BLaER1 treated with 17β-estradiol and CSF1 and Interleukin-3, amounts not matched to agents 10 nM and 100 nM (cell line): ENCODE data around the gene CRYBG2.

Experiments
- H3K27ac ChIP-seq, 11 experiments: shearing (Covaris generic); formaldehyde crosslinking; 2 replicates each; pipeline ENCODE4 v1.8.1; 2022
- H3K27me3 ChIP-seq, 11 experiments: shearing (Covaris generic); formaldehyde crosslinking; 2 replicates each; pipeline ENCODE4 v1.8.1; 2022
- H3K36me3 ChIP-seq, 11 experiments: shearing (Covaris generic); formaldehyde crosslinking; 2 replicates each; pipeline ENCODE4 v1.8.1; 2022
- H3K4me1 ChIP-seq, 10 experiments: shearing (Covaris generic); formaldehyde crosslinking; 2 replicates each; pipeline ENCODE4 v1.8.1; 2022
- H3K4me2 ChIP-seq, 11 experiments: shearing (Covaris generic); formaldehyde crosslinking; 2 replicates each; pipeline ENCODE4 v1.8.1; 2022
- H3K4me3 ChIP-seq, 10 experiments: shearing (Covaris generic); formaldehyde crosslinking; 2 replicates each; pipeline ENCODE4 v1.8.1; 2022
- H3K9ac ChIP-seq, 11 experiments: shearing (Covaris generic); formaldehyde crosslinking; 2 replicates each; pipeline ENCODE4 v1.8.1; 2022
- H3K9me3 ChIP-seq, 11 experiments: shearing (Covaris generic); formaldehyde crosslinking; replicated peaks in 1 of 11; 2 replicates each; pipeline ENCODE4 v1.8.1; 2022
- H4K20me1 ChIP-seq, 11 experiments: shearing (Covaris generic); formaldehyde crosslinking; 2 replicates each; pipeline ENCODE4 v1.8.1; 2022
- Cebpa-rat ChIP-seq, 11 experiments: shearing (Covaris generic); IDR thresholded peaks; 2 replicates each; pipeline ENCODE4 v1.8.1; 2022

The CRYBG2 gene

DNA sequence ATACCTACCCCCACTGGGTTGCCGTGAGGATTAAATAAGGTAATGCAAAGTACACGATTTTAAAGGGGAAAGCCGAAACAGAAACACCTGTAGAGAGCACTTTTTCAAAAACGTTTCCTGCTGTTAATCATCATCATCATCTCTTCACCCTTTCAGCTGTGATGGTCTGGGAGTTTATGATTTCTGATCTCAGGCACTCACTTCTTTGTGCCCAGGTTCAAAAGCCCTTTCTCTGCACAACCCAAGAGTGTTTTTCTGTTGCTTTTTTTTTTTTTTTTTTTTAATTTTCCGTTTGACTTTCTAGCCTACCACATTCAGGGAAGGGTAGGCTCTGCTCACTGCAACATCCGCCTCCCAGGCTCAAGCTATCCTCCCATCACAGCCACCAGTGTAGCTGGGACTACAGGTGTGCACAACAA is 46.6 kb downstream of the CRYBG2 start:
- peak overlapping the region in 10 of 11 experiments; percentile 82 to 91 (median 88); a peak in 19 of 22 replicates for H3K27ac ChIP-seq
- H3K9me3 ChIP-seq = no peaks in the 10 kb centered on the region
- H3K9ac ChIP-seq = peak overlapping the region in 10 of 11 experiments; percentile 52 to 88 (median 85); a peak in 15 of 22 replicates
- H3K36me3 ChIP-seq = no peaks in the 10 kb centered on the region
- no peak for TF ChIP-seq Cebpa-rat (IDR thresholded peaks at IDR 0.05)
- H4K20me1 ChIP-seq = no peaks in the 10 kb centered on the region
- H3K4me3 ChIP-seq = peak overlapping the region in 4 of 10 experiments; percentile 78 to 79 (median 79); a peak in 4 of 20 replicates
- peaks cover 26 to 72% (median 58%) of the 10 kb centered on the region in 10 experiments for H3K4me1 ChIP-seq
- peaks cover 0 to 3% (median 0%) of the 10 kb centered on the region in 11 experiments; a peak in 1 of 22 replicates for H3K27me3 ChIP-seq
- peak overlapping the region; percentile 62 to 99 (median 96) for H3K4me2 ChIP-seq

DNA sequence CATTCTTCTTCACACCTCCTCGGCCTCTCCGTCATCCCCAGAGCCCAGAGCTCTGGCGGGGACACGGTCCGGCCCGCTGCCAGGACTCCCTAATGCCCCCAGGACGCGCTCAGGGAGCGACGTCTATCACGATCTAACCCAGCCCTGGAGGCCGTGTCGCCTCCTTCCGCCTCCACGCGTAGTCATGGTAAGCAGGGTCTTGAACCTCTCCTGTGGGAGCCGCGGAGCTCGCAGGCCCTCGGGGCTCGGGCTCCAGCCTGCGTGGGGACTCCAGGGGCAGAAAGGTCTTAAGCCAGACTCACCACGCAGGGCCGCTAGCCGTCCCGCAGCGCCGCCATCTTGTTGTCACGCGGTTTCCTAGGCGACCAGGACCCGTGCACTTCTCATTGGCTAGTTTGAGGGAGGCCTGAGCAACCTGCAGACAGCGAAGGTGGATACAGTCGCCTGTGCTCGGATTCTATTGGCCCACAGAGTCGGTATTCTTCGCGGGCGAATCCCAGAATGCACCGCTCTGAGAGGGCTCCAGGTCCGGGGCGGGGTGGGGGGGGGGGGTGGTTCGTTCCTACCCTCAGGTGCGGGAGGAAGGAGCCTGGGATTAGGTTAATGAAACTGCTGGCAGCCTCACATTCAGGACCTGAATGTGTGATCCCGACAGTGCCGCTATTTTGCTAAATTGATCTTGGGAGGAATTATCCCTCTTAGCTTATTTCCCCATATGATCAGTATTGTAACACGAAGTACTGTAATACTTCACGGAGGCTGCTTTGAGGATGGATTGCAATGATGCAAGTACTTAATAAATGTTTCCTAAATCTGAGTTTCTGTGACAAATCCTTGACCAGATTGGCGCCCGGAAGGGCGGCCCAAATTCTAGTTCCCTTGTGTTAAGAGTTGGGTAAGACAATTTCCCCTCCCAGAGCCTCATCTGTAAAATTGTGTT is 47.4 kb downstream of the CRYBG2 start, which contains the start of gene UBXN11:
Gene UBXN11 (minus strand): TSS at position 347 of the 940 bp plus-strand sequence. CDS start 3,753 bp downstream, outside the sequence.
- Histone ChIP-seq H3K27me3 (peaks cover 0 to 3% (median 0%) of the 10 kb centered on the region in 11 experiments; a peak in 1 of 22 replicates), H3K9ac (peak within 1 kb of the TSS; percentile 81 to 88 (median 85)), H4K20me1 (no peaks in the 10 kb centered on the region), H3K36me3 (peaks cover 0 to 5% (median 0%) of the 10 kb centered on the region in 11 experiments; a peak in 4 of 22 replicates), H3K27ac (peak within 1 kb of the TSS; percentile 82 to 91 (median 88)), H3K4me3 (peak within 1 kb of the TSS; percentile 68 to 81 (median 77)), H3K9me3 (no peaks in the 10 kb centered on the region), H3K4me2 (peak within 1 kb of the TSS; percentile 86 to 99 (median 96)), H3K4me1 (peaks cover 26 to 78% (median 66%) of the 10 kb centered on the region in 10 experiments)
- TF ChIP-seq Cebpa-rat (IDR thresholded peaks at IDR 0.05) = peak in 7 of 11 experiments; percentile 25 to 75 (median 39); a peak in 6 of 22 replicates

DNA sequence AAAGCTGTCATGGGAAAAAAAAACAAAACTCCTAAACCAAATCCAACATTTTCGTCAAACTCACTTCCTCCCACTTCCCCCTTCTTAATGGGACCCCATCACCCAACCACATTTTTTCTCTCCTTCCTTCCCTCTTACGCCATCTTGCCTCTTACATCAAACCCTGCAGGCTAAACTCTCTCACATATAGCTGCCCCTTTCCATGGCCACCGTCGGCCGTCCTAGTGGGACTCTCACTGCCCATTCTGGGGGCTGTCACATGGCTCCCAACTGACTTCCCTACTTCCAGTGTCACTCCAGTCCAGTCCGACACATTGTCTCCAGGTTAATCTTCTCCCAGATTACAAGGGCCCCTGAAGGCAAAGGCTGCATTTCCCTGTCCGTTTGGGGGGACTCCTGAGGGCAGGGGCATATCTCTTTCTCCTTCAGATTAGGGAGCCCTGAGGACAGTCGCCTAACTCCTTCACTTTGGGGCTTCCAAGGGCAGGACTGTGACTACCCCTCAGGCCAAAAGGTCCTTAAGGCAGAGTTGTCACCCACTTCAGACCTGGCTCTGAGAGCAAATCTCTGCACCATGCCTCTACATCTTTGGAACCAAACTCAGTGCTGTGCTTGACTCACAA is 48.2 kb downstream of the CRYBG2 start:
- H3K27ac ChIP-seq = peak overlapping the region; percentile 82 to 91 (median 88)
- H3K4me2 ChIP-seq = peak overlapping the region; percentile 86 to 99 (median 96)
- no peaks in the 10 kb centered on the region for H4K20me1 ChIP-seq
- TF ChIP-seq Cebpa-rat (IDR thresholded peaks at IDR 0.05) = no peak
- peaks cover 31 to 82% (median 72%) of the 10 kb centered on the region in 10 experiments for H3K4me1 ChIP-seq
- H3K9me3 ChIP-seq = no peaks in the 10 kb centered on the region
- peaks cover 0 to 3% (median 0%) of the 10 kb centered on the region in 11 experiments; a peak in 1 of 22 replicates for H3K27me3 ChIP-seq
- peaks cover 0 to 12% (median 0%) of the 10 kb centered on the region in 11 experiments; a peak in 6 of 22 replicates for H3K36me3 ChIP-seq
- peak overlapping the region; percentile 68 to 81 (median 77) for H3K4me3 ChIP-seq
- peak overlapping the region; percentile 81 to 88 (median 85) for H3K9ac ChIP-seq

DNA sequence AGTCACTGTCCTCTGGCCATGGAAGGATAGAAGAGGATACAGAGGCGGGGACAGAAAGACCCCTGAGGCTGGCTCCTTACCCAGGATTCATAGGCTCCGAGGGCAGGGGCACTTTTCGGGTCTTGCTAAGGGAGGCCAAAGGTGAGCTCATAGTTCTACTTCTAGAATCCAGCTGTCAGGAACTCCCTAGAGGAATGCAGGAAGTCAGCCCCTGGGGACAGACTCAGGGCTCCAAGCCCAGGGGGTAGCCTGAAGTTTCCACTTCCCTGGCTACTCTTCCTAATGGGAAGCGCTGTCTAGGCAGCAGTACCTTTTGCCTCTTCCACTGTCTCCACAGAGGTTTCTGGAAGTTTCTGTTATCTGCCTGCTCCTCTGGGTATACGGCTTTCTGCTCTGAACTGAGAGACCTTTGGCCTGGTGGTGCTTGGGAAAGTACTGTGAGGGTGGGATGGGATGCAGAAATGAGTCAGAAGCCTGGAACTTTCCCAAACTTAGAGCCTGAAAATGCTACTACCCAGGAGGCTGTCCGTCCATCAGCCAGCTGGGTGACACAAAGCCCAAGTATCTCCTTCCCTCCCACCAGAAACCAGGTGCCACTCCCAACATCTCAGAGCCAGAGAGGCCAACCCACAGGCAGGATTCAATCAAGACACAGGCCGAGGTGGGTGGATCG is 51.1 kb downstream of the CRYBG2 start:
- H4K20me1 ChIP-seq = no peaks in the 10 kb centered on the region
- H3K4me3 ChIP-seq = no peak overlapping the region
- no peak for TF ChIP-seq Cebpa-rat (IDR thresholded peaks at IDR 0.05)
- peak overlapping the region in 2 of 11 experiments; percentile 2 to 23; a peak in 2 of 22 replicates for H3K9ac ChIP-seq
- H3K4me2 ChIP-seq = peak overlapping the region; percentile 2 to 98 (median 37); a peak in 19 of 22 replicates
- H3K4me1 ChIP-seq = peaks cover 60 to 97% (median 91%) of the 10 kb centered on the region in 10 experiments
- peaks cover 0 to 3% (median 0%) of the 10 kb centered on the region in 11 experiments; a peak in 1 of 22 replicates for H3K27me3 ChIP-seq
- H3K9me3 ChIP-seq = no peaks in the 10 kb centered on the region
- peaks cover 0 to 16% (median 0%) of the 10 kb centered on the region in 11 experiments; a peak in 7 of 22 replicates for H3K36me3 ChIP-seq
- H3K27ac ChIP-seq = peak overlapping the region in 7 of 11 experiments; percentile 2 to 90 (median 35); a peak in 9 of 22 replicates

DNA sequence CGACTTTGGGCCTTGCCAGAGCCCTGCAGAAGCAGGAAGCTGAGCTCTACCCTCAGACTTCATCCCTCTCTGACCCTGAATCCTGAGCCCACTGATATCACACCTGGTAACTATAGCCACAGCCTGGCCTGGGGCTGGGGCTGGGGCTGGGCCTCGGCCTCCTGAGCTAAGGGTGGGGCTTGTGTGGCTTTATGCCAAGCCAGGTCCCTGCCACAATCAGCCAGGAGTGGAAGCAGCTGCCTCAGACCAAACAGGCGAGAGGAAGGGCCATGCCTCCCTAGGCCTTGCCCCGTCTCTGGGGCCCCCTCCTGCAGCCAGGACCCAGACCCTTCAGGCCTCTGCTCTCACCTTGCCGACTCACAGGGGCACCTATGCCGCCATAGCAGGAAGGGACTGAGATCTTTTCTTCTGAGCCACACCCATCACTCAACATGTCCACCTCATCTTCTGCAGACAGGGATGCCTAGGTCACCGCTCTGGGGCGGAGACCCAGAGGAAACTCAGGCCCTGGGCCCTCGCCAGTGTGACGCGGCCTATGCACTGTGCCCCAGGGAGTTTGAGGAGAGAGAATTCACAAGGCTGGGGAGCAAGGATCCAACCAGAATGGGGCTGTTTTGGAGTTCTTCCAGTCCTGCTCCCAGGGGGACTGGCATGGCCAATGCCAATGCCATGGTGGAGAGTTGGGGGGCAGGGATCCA is 53.2 kb downstream of the CRYBG2 start:
- H3K9ac ChIP-seq = peak overlapping the region in 8 of 11 experiments; percentile 7 to 49 (median 34); a peak in 7 of 22 replicates

DNA sequence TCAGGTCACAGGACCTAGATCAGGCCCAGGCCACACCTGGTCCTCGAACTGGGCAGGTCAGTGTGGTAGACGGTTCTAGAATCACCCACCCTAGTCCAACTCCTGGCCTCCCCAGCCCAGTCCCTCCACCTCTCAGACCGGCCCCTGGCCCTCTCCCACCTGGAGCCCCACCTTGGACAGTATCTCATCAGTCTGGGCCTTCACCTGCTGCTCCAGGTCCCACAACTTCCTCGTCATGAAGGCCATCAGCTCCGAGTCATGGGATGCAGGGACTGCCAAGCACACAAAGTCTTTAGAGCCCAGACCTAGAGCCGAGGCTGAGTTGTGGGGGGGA is 56.2 kb downstream of the CRYBG2 start:
- no peaks in the 10 kb centered on the region for H4K20me1 ChIP-seq
- TF ChIP-seq Cebpa-rat (IDR thresholded peaks at IDR 0.05) = no peak
- H3K4me2 ChIP-seq = peak overlapping the region; percentile 37 to 58 (median 50); a peak in 18 of 22 replicates
- H3K27ac ChIP-seq = peak overlapping the region in 7 of 11 experiments; percentile 7 to 59 (median 40); a peak in 9 of 22 replicates
- H3K9me3 ChIP-seq = no peaks in the 10 kb centered on the region
- H3K4me3 ChIP-seq = no peak overlapping the region
- peaks cover 30 to 72% (median 59%) of the 10 kb centered on the region in 10 experiments for H3K4me1 ChIP-seq
- no peaks in the 10 kb centered on the region for H3K27me3 ChIP-seq
- H3K36me3 ChIP-seq = peaks cover 0 to 60% (median 23%) of the 10 kb centered on the region in 11 experiments; a peak in 13 of 22 replicates
- H3K9ac ChIP-seq = 0 out of 22 replicates have a peak overlapping the region, but pooled peaks of 1 of the 11 experiments have one; percentile 14

More for the DNA sequence above, 53.2 kb downstream of the CRYBG2 start:
- H3K36me3 ChIP-seq = peaks cover 0 to 37% (median 12%) of the 10 kb centered on the region in 11 experiments; a peak in 13 of 22 replicates
- no peaks in the 10 kb centered on the region for H3K9me3 ChIP-seq
- TF ChIP-seq Cebpa-rat (IDR thresholded peaks at IDR 0.05) = no peak
- H3K4me2 ChIP-seq = peak overlapping the region in 9 of 11 experiments; percentile 14 to 58 (median 37); a peak in 16 of 22 replicates
- H3K27ac ChIP-seq = peak overlapping the region in 8 of 11 experiments; percentile 27 to 58 (median 43); a peak in 14 of 22 replicates
- no peaks in the 10 kb centered on the region for H3K27me3 ChIP-seq
- H4K20me1 ChIP-seq = no peaks in the 10 kb centered on the region
- H3K4me1 ChIP-seq = peaks cover 44 to 91% (median 77%) of the 10 kb centered on the region in 10 experiments
- no peak overlapping the region for H3K4me3 ChIP-seq

DNA sequence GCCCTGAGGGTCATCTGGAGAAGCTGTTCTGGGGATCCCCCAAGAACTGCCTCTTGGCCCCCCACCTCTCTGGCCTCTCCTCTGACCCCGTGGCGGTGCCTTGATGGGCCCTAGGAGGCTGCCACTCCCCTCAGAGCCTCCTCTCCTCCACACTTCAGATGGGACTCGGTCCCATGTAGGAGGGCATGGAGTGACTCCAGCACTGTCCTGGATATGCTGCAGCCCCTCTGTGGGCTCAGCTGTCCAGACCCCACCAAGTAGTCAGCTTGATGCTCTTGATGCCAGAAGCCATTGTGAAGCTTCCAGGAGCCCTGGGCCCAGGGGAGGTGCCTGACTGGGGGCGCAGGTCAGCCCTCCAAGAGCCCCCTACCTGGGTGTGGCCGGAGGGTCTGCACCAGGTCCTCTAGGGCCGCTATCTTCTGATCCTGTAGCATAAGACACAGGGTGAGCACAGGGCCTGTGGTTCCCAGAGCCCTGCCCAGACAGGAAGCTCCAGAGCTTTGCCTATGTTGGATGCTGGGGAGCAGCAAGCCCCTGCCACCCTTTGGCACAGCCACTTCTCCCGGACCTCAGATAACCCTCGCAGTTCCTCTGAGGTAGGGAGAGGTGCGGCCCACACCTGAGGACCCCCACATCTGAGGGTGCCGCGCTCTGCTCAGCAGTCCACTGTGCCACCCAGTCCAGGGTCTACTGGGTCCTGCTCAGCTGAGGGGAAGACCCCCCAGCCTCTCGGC is 56.7 kb downstream of the CRYBG2 start:
- Histone ChIP-seq H3K9ac (peak overlapping the region in 3 of 11 experiments; percentile 13 to 30 (median 14); a peak in 3 of 22 replicates), H3K4me1 (peaks cover 30 to 72% (median 59%) of the 10 kb centered on the region in 10 experiments)

More for the DNA sequence above, 56.7 kb downstream of the CRYBG2 start:
- Histone ChIP-seq H3K4me3 (no peak overlapping the region), H3K36me3 (peaks cover 0 to 60% (median 23%) of the 10 kb centered on the region in 11 experiments; a peak in 13 of 22 replicates), H3K9me3 (no peaks in the 10 kb centered on the region), H3K27me3 (no peaks in the 10 kb centered on the region), H3K4me2 (peak overlapping the region in 4 of 11 experiments; percentile 37 to 49 (median 40); a peak in 5 of 22 replicates), H3K27ac (peak overlapping the region in 7 of 11 experiments; percentile 7 to 59 (median 40); a peak in 10 of 22 replicates), H4K20me1 (no peaks in the 10 kb centered on the region)
- no peak for TF ChIP-seq Cebpa-rat (IDR thresholded peaks at IDR 0.05)
